ENCODE measurements around the gene TYSND1. TPM values are rescaled to one million over a fixed set of nuclear protein-coding genes. Genes with fewer than 3 reads are reported as not detected.

TYSND1 gene
- total RNA-seq, 1 experiment from 2014 or later, result 13.6 TPM

DNA sequence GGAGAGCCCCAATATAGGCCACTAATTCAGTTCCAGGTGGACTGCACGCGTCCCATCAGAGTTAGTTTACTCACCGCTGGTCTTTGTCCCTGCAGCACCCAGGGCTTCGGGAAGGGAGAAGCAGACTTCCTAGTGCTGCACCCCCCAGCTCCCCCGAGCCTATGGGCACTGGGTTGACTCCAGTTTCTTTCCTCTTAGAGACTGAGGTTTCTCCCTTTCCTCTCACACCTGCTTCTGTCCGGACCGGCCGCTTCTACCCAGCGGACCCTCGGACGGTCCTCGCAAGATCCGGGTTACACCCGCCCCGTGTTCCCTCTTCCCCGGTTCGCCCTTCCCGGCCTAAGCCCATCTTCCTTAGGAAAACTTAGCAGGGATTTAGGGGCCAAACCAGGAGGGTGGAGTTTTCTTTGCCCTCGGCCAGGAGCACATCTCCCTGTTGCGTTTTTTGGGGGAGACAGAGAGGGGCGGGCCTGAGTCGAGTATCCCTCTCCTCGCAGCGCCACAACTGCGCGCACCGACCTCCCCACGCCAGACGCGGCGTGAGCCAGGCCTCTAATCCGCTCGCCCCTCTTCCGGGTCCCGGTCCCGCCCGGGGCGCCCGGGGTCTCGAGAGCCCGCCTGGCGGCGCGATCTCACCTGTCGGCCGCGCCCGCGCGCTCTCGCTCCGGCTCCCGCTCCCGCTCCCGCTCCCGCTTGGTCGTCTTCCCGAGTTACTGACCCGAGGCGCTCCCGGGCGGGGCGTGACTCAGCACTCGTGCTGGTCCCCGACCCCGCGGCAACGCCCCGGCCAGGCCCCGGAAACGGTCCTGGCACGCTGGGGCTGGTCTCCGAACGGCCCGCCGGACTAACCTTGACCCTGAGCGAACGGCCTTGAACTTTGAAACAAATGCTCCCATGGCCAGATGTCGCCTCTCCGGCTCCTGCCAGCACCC lies 14.1 kb downstream of the TYSND1 start, which contains the start of gene AIFM2 (continued):
- TF ChIP-seq, protein P1, sequence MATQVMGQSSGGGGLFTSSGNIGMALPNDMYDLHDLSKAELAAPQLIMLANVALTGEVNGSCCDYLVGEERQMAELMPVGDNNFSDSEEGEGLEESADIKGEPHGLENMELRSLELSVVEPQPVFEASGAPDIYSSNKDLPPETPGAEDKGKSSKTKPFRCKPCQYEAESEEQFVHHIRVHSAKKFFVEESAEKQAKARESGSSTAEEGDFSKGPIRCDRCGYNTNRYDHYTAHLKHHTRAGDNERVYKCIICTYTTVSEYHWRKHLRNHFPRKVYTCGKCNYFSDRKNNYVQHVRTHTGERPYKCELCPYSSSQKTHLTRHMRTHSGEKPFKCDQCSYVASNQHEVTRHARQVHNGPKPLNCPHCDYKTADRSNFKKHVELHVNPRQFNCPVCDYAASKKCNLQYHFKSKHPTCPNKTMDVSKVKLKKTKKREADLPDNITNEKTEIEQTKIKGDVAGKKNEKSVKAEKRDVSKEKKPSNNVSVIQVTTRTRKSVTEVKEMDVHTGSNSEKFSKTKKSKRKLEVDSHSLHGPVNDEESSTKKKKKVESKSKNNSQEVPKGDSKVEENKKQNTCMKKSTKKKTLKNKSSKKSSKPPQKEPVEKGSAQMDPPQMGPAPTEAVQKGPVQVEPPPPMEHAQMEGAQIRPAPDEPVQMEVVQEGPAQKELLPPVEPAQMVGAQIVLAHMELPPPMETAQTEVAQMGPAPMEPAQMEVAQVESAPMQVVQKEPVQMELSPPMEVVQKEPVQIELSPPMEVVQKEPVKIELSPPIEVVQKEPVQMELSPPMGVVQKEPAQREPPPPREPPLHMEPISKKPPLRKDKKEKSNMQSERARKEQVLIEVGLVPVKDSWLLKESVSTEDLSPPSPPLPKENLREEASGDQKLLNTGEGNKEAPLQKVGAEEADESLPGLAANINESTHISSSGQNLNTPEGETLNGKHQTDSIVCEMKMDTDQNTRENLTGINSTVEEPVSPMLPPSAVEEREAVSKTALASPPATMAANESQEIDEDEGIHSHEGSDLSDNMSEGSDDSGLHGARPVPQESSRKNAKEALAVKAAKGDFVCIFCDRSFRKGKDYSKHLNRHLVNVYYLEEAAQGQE (IDR thresholded peaks at IDR 0.05; ENCODE audit: low read depth), result no peak
- TF ChIP-seq EZH2 (IDR thresholded peaks at IDR 0.05), result no peak
- peak; percentile 72 for TF ChIP-seq POLR2AphosphoS5 (IDR thresholded peaks at IDR 0.05; ENCODE audit: low read depth, low read length)

DNA sequence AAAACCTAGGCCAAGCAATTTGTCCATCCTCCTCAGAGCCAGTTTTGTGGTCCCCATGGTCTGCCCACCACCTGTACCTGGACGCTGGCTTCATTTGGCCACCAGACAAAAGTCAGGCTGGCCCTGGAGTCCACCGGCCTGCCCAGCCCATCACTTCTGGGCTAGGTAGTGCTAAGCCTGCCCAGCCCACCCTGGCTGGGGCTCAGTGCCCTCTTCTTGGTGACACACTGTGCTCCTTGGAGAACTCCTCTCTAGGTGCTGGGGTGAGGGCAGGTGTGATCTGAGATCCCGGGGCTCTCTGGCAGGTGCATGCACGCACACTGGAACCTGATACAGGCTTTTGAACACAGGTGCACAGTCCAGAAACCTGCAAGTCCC lies 15.0 kb downstream of the TYSND1 start:
- no peak overlapping the region for H2AFZ ChIP-seq (ENCODE audit: low read depth, low read length, poor library complexity, severe bottlenecking)
- DNase-seq (ENCODE audit: low read depth, low spot score) (no peak), ATAC-seq (peak; percentile 28)
- H3K4me3 ChIP-seq (replicated peaks in 1 of 2; ENCODE audit: low read depth in 1 of 2, low read length in 2 of 2), result peak overlapping the region; percentile 82 to 93
- TF ChIP-seq EGR1 (IDR thresholded peaks at IDR 0.05; ENCODE audit: low read depth) (no peak), MAX (IDR thresholded peaks at IDR 0.05) (no peak)
- peak overlapping the region; percentile 81 for H3K27ac ChIP-seq (ENCODE audit: low read depth, low read length)
- ChIA-PET RAD21 (ENCODE audit: low non-redundant PET in 1 of 2, low total read pairs in 2 of 2, uncharacterized antibody in 2 of 2, unreplicated experiment in 2 of 2) (no interaction called here), CTCF (no interaction called here), POLR2A (interaction anchor here (1.8 kb wide), 1 partner anchor 15 kb away, joined by 4 read pairs; the partner anchor contains the start of gene TYSND1)
- H3K4me1 ChIP-seq (ENCODE audit: control insufficient read depth in 1 of 2, insufficient read depth in 2 of 2, low read length in 2 of 2), result peaks cover 25 to 36% of the 10 kb centered on the region in 2 experiments
- peaks cover 51% of the 10 kb centered on the region for H3K79me2 ChIP-seq (ENCODE audit: insufficient read depth, low read length)
- H4K20me1 ChIP-seq (ENCODE audit: insufficient read depth), result no peaks in the 10 kb centered on the region
- no peaks in the 10 kb centered on the region for H3K27me3 ChIP-seq (ENCODE audit: insufficient read depth, low read length)
- no peaks in the 10 kb centered on the region for H3K9me3 ChIP-seq (ENCODE audit: control insufficient read depth in 1 of 2, insufficient read depth in 1 of 2, low read depth in 1 of 2, low read length in 2 of 2)
- no peaks in the 10 kb centered on the region for H3K36me3 ChIP-seq (ENCODE audit: control insufficient read depth in 1 of 2, insufficient read depth in 2 of 2, low read length in 2 of 2)
- H3K4me2 ChIP-seq (ENCODE audit: low read length), result peak overlapping the region; percentile 98
- H3K9me2 ChIP-seq (ENCODE audit: insufficient read depth), result no peaks in the 10 kb centered on the region
- peak overlapping the region; percentile 95 for H3K9ac ChIP-seq (ENCODE audit: low read length)
- intact Hi-C loops (cut with micrococcal nuclease), result no loop called here
- BruUV-seq (replicated peaks), result no TSS peak

Data from HCT116 (cell line).